Activated T-helper 1 cell treated with anti-CD3 and anti-CD28 coated beads, Interleukin-2, amount 50 U/mL, for 16 hours (primary cell): ENCODE measurements around the gene CEACAM1.
"Not testable (repeated sequence)": the region's sequence is repeated elsewhere in the genome, so short reads cannot be mapped to it uniquely, and the experiment has no call there.

Experiments
- DNase-seq, 2 donors: peaks; one replicate each; pipeline ENCODE4 v3.0.0-alpha.2; 2020; ENCODE audit warnings: low read depth in 1 of 2, low spot score in 1 of 2

The CEACAM1 gene

DNA sequence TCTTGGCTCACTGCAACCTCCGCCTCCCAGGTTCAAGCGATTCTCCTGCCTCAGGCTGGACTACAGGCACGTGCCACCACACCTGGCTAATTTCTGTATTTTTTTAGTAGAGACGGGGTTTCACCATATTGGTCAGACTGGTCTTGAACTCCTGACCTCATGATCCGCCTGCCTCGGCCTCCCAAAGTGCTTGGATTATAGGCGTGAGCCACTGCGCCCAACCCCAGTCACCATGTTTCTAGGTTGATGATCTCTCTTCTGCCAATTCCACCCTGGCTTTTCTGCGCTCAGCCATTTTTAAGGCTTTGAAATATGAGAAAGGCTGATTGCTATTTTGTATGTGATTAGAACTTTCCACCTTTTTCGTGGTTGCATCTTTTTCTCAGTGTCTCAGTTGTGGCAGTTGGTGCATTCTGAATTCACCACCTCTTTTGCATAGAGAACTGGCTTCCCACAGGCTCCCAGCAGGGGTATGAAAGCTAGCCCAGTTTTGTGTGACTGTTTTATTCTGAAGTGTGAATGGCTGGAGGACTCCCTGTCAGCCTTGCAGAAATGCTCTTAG lies 15.5 kb downstream of the CEACAM1 start:
- no peak for DNase-seq

DNA sequence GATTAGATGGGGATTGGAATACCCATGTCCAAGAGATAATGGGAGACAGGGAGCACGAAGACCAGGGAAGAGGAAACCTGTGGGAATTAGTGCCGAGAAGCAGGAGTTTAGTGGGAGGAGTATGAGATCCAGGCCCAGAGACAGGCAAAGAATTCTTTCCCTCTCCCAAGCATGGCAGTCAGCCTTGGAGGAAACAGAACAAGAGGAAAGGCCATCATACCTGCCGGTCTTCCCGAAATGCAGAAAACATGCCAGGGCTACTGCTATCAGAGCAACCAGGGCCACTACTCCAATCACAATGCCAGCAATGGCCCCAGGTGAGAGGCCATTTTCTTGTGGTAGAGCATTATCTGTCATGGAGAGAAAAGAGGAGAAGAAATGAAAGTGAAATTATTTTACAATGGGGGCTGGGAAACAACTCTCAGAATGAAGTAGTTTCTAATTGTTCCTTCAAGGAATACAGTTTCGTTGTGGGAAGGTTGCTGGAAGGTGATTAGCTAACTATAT lies 16.1 kb downstream of the CEACAM1 start:
- no peak for DNase-seq

DNA sequence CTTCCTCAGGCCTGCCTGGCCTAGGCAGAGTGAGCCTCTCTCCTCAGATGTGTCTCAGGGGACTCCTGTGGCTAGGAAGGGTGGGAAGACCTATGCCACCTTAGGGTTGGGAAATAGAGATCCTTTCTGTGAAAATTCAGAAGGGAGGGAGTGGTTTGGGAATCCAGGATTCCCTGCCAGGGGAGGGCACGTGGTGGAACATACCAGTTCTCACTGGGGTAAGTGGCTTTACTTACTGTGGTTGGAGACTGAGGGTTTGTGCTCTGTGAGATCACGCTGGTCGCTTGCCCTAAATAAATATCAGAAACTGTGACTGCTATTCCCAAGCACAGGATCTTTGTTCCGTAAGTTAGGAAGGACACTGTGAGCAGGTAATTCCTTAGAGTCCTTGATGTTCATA lies 16.9 kb downstream of the CEACAM1 start:
- DNase-seq, result no peak

DNA sequence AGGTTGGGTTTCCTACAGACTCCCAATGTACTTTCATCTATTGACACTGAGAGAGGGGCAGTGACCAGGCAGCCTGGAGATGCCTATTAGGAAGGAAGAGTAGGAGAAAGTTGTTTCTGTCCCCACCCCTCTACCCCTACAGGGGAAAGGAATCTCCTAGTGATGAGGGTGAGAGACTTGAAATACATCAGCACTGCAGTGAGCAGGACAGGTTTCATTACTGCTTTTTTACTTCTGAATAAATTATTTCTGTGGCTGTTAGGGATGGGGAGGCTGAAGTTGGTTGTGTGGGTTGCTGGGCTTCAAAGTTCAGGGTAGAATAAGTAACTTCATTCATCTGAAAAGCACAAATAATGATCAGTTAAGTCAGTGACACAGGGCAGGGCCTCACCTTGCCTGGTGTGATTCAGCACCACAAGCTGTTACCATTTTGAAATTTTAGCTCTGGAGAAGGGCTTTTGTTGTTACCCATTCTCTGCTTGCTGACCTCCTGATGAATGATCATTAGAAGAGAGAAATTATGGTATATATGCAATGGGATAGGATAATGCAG lies 19.3 kb downstream of the CEACAM1 start:
- DNase-seq, result no peak

DNA sequence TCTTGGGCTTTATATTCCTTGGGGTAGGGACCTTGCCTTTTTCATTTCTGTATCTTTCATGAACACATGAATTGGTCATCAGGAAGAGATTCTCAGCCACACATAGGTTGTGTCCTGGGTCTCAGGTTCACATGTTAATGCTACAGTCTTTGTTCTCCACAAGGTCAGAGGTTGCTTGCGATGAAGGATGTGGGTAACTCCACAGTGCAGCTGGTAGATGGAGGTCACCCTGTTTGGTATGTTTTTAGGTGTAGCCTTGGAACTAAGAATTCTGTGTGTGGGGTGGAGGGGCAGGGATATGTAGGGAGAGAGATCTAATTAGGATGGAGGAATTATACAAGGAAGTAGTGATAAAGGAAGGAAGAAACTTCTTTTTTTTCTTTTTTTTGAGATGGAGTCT lies 23.2 kb downstream of the CEACAM1 start:
- DNase-seq, result no peak

DNA sequence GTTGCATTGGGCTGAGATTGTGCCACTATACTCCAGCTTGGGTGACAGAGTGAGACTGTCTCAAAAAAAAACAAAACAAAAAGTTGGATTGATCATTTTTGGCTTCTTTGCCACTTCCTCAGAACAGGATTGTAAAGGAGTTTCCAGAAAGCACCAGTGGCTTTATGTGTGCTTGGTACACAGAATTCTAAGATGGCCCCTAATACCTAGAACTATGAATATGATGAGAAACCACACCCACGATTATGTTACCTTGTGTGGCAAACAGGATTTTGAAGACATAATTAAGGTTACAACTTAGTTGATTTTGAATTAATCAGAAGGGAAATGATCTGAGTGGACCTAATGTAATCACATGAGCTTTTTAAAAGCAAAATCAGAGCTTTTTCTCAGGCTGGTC lies 26.5 kb downstream of the CEACAM1 start:
- DNase-seq, result no peak

DNA sequence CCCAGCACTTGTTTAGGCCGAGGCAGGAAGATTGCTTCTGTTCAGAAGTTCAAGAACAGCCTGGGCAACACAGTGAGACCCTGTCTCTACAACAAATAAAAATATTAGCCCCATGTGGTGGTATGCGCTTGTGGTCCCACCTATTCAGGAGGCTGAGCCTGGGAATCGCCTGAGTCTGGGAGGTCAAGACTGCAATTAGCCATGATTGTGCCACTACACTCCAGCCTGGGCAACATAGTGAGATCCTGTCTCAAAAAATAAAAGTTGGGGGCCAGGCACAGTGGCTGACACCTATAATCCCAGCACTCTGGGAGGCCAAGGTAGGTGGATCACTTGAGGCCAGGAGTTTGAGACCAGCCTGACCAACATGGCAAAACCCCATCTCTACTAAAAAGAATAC lies 27.0 kb downstream of the CEACAM1 start:
- not testable (repeated sequence) for DNase-seq

DNA sequence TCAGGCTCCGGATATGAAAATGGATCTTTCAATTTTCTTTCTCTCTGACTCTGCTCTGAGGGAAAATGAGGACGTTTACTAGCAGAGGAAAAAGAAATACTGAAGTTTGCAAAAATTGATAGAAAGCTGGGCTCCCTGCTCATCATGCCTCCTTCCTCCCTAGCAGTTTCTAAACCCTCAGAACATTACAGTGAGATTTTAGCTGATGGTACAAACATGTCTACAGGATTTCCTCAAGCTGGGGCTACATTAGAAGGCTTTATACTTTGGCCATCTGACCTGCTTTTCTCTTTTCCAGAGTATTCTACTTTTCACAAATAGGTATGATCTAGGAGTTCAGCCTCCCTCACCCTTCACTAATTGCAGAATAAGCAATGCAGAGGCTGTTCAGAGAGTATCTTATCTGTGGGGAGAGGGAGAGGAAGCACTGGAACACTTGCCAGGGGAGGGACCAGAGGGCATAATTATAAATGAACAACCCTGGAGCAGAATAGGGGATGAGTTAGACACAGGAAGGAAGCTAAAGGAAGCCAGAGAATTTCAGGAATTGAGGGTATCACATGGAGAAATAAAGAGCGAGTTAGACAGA lies 30.0 kb downstream of the CEACAM1 start:
- no peak for DNase-seq

DNA sequence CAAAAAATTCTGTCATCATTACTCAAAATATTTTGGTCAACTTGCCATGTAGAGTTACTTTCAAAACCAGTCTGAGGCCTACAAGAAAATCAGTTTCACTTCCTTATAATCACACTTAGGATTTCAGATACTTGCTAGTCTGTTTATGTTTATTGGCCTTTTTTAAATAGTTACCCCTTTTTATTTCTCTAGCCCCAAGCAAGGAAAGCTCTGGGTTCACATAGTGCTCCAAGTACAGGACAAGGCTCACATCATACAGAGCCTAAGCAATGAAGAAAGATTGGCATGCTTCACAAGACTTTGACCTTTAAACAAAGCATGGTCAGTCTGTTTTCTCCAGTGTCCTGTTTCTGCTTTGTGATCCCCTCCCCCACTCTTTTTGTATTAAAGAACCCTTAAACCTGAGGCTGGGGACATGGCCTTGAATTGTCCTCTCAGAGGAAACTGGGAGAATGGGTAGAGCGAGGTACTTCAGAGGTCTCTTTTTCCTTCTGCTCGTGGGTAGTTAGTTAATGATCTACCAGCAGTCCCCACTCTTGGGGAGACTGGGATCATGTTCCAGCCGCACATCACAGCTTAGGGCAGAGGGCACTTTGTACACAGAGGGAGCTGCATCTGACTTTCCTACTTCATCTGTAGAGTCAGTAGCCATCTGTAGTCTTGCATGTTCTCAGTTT lies 30.7 kb downstream of the CEACAM1 start:
- no peak for DNase-seq

DNA sequence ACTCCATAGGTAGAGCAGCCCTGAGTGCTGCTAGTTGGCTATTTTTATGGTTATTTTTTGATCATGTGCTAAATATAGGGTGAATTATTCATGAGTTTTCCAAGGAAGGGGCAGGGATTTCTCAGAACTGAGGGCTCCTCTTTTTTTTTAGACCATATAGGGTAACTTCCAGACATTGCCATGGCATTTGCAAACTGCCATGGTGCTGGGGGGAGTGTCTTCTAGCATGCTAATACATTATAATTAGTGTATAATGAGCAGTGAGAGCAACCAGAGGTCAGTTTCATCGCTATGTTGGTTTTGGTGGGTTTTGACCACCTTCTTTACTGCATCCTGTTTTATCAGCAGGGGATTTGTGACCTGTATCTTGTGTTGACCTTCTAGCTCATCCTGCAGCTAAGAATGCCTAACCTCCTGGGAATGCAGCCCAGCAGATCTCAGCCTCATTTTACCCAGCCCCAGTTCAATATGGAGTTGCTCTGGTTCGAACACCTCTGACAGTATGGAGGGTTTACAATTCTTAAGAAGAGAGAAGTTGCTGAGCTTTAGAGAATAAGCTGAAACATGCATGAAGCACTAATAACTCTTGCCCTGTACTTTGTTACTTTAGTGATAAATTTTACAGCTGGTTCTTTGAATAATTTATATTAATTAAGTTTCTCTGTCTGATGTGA lies 31.7 kb downstream of the CEACAM1 start:
- no peak for DNase-seq

DNA sequence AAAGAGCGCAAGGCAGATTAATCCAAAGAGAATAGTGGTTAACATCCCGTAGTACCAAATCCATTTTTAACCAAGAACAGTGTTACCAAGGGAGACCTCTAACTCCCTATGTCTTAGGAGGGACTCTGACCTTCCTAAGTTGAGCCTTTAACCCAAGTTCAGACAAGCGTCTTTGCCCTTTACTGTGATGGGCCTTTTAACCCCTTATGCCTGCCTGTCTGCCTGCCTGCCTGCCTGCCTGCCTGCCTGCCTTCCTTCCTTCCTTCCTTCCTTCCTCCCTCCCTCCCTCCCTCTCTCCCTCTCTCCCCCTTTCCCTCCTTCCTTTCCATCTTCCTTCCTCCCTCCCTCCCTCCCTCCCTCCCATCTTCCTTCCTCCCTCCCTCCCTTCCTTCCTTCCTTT lies 32.6 kb downstream of the CEACAM1 start:
- no peak for DNase-seq

DNA sequence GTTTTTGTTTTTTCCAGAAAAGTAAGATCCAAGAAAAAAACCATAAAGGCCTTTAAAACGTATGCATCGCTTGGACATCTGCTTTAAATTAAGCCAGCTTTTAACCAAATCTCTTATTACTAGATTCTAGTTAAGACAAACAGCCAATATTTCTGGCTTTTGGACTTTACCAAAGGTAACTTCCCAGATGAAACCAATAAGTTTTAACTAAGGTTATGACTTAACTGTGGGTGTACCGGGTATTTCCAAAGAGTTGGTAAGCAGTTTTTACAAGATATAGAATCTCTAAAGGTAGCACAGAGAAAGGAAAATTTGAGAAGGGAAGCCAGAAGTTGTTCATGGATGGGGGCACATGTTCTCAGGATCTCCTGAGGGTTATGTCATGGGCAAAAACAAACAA lies 34.0 kb downstream of the CEACAM1 start:
- no peak for DNase-seq

DNA sequence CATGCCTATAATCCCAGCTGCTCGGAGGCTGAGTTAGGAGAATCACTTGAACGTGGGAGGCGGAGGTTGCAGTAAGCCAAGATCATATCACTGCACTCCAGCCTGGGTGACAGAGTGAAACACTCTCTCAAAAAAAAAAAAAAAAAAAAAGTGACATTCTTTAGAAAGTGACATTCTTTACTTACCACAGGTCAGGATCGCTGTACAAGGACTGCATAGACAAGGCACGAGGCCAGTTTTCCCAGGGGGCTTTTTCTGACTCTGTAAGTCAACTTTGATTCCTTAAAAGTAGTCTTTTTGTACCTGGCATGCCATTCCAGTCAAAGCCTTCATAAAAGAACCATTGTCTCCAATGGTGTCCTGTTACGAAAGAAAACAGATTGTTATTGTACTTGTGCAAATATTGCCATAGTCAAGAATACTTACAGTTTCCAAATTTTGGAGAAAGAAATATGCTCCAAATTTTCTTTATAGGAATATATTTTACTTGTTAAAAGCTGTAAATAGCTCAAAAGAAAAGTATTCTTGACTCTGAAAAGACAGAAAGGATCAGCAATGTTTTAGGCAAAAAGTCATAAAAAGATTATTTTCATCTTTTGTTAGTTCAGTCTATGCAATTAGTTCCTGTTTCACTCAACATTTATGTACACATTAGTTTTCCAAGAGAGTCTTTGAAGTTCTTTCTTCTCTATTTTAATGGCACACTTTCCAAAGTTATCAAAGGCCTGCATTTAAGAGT lies 39.3 kb downstream of the CEACAM1 start:
- DNase-seq, result no peak

DNA sequence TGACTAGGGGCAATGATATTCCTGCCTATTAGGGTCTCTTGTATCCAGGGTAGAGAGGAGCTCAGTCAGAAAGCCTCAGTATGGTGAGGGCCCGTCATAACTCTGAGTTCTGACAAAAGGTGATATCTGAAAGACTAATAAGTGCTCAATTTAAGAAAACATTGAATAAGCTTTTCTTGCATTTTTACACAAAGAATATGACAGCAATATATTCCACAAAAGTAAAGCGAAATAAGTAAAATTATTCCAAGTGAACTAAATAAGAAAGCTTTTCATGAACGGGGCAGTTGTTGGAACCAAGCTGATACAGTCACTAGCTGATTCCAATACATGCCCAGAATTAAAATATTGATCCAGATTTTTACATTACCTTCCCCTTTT lies 40.5 kb downstream of the CEACAM1 start:
- no peak for DNase-seq

DNA sequence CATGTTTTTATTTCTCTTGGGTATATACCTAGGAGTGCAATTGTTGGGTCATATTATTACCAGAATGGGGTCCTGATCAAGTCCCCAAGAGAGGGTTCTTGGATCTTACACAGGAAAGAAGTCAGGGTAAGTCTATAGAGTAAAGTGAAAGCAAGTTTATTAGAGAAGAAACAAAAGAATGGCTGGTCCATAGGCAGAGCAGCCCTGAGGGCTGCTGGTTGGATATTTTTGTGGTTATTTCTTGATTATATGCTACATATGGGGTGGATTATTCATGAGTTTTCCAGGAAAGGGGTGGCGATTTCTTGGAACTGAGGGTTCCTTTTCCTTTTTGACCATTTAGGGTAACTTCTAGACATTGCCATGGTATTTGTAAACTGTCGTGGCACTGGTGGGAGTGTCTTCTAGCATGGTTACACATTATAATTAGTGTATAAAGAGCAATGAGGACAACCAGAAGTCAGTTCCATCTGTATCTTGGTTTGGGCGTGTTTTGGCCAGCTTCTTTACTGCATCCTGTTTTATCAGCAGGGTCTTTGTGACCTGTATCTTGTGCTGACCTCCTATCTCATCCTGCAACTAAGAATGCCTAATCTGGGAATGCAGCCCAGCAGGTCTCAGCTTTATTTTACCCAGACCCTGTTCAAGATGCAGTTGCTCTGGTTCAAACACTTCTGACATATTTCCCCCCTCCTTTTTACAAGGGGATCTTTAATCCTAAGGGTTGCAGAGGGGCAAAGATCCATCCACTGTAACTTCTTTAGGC lies 41.1 kb downstream of the CEACAM1 start:
- DNase-seq, result no peak

DNA sequence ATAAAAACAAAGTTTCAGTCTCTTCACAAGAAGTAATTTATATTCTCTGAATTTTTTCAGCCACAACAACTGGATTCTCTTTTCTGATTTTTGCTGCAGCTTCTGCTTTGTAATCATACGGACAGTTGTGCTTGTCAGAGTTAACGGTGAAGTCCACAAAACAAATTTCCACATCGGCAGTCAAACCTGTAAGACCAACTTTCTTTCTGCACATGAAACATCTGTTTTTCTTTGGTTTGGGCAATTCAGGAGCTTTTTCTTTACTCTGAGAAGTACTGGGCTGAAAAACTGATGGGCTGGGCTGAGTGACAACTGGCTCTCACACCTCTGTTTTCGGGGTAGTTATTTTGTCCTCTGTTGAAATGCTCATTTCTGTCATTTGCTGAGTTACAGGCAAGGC lies 43.2 kb downstream of the CEACAM1 start:
- DNase-seq, result not testable (repeated sequence)

DNA sequence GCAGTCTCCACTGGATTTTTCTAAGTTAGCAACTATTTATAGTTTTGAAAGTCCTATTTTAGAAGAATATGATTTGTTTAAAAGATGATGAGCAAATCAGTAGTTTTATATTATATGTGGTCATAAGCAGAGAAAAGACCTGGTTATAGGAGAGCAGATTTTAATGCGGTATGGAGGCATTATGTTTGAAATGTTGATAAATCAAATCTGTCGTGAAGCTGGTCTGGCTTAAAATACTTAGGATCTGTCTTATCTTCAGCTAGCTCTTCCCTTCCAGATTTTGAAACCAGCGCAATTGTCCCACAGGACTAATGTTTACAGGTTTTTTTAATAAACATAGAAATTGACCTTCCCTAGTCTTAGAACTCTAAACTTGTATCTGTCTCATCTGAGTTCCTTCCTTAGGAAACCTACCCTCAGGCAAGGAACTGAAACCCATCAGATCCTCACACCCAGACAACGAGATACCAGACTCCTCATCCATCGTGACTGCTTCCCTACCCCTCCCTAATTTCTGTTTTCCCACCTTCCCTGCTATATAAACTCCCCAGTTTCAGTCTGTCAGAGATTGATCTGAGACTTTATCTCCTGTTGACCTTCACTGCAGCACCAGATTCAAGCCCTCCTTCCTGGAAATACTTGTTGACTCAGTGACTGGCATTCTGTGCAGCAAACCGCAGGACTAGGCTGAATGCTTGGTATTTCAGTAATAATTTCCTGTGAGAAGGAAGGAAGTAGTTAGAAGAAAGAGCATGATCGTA lies 47.8 kb downstream of the CEACAM1 start:
- no peak for DNase-seq

DNA sequence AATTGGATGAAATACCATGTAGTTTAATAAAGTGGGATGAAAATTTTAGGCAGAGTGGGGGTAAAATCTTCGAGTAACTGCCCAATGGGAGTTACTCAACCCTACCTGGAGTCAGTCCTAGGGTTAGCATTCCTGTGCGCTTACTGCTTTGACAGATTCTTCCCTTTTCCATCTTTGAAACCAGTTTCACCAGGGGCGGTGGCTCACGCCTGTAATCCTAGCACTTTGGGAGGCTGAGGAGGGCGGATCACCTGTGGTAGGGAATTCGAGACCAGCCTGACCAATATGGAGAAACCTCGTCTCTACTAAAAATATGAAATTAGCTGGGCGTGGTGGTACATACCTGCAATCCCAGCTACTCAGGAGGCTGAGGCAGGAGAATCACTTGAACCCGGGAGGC lies 48.5 kb downstream of the CEACAM1 start:
- no peak for DNase-seq

DNA sequence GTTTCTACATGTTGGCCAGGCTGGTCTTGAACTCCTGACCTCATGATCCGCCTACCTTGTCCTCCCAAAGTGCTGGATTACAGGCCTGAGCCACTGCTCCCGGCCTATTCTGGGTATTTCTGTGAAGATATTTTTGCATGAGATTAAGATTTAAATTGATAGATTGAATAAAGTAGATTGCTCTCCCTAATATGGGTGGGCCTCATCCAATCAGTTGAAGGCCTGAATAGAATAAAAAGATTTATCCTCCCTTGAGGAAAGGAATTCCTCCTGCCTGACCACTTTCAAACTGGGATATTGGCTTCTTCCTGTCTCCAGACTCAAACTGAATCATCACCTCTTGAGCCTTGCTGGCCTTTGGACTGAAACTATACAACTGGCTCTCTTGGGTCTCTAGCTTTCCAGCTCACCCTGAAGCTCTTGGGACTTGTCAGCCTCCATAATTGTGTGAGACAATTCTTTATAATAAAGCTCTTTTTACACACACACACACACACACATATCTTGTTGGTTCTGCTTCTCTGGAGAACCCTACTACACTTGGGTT lies 49.4 kb downstream of the CEACAM1 start:
- no peak for DNase-seq
